Chondrocyte (in vitro differentiated cells): Measurements from ENCODE around the gene MYL6. TPM values are rescaled to one million over a fixed set of nuclear protein-coding genes. Genes with fewer than 3 reads are reported as not detected.

Source experiments
- DNase-seq: peaks from one replicate; pipeline ENCODE4 v3.0.0; 2021; ENCODE audit warnings: mixed read lengths, low spot score
- H3K27ac Mint-ChIP-seq: one replicate; pipeline ENCODE4 v1.8.0; 2021; ENCODE audit warnings: mild to moderate bottlenecking, moderate library complexity, mixed read lengths; ENCODE audit not compliant: unreplicated experiment
- H3K27me3 Mint-ChIP-seq: 2 replicates; pipeline ENCODE4 v1.8.0; 2021; ENCODE audit warnings: low read depth, mixed read lengths
- H3K36me3 Mint-ChIP-seq: 2 replicates; pipeline ENCODE4 v1.8.0; 2021; ENCODE audit warnings: low read depth, mixed read lengths
- H3K4me1 Mint-ChIP-seq: 2 replicates; pipeline ENCODE4 v1.8.0; 2021; ENCODE audit warnings: low read depth, mild to moderate bottlenecking, mixed read lengths
- H3K4me3 Mint-ChIP-seq: one replicate; pipeline ENCODE4 v1.8.0; 2021; ENCODE audit warnings: mild to moderate bottlenecking, moderate library complexity, mixed read lengths; ENCODE audit not compliant: unreplicated experiment
- H3K9me3 Mint-ChIP-seq: 2 replicates; pipeline ENCODE4 v1.8.0; 2021; ENCODE audit warnings: low read depth, mixed read lengths
- CTCF ChIP-seq: fragments of 200-600 bp; sonication (generic); IDR thresholded peaks from 2 replicates; pipeline ENCODE4 v1.5.0; 2021; ENCODE audit warnings: antibody characterized with exemption, mild to moderate bottlenecking, moderate library complexity
- total RNA-seq: library from RNA; stranded (reverse); gene quantifications from 3 replicates; pipeline ENCODE4 v1.2.1, GENCODE V29; 2021

MYL6 gene
- total RNA-seq, 1 donor from 2014 or later: 2,282 TPM

GRCh38 chr12:56159482-56160192, 1.5 kb downstream of the MYL6 start:
- Mint-ChIP-seq H3K9me3 (no peaks in the 10 kb centered on the region), H3K4me1 (peaks cover 40% of the 10 kb centered on the region), H3K4me3 (peak overlapping the region; percentile 94), H3K27me3 (no peaks in the 10 kb centered on the region), H3K36me3 (peaks cover 45% of the 10 kb centered on the region), H3K27ac (peak overlapping the region; percentile 99)
- TF ChIP-seq CTCF: no peak
- DNase-seq: peak; percentile 27

- Mint-ChIP-seq H3K4me3 (peak overlapping the region; percentile 94), H3K27ac (peak overlapping the region; percentile 99), H3K9me3 (no peaks in the 10 kb centered on the region), H3K27me3 (no peaks in the 10 kb centered on the region), H3K36me3 (peaks cover 45% of the 10 kb centered on the region), H3K4me1 (peaks cover 40% of the 10 kb centered on the region)
- peak; percentile 38 for DNase-seq
- no peak for TF ChIP-seq CTCF
These were observed 2.1 kb downstream of the MYL6 start for GRCh38 chr12:56160193-56160763.

- H3K4me1 Mint-ChIP-seq: peaks cover 37% of the 10 kb centered on the region
- no peak for TF ChIP-seq CTCF
These were observed 2.9 kb downstream of the MYL6 start for GRCh38 chr12:56160894-56161689.

GRCh38 chr12:56161690-56162351, 3.7 kb downstream of the MYL6 start:
- Mint-ChIP-seq H3K36me3 (peaks cover 42% of the 10 kb centered on the region), H3K27me3 (no peaks in the 10 kb centered on the region), H3K4me3 (peak overlapping the region; percentile 94), H3K4me1 (peaks cover 37% of the 10 kb centered on the region), H3K9me3 (no peaks in the 10 kb centered on the region), H3K27ac (peak overlapping the region; percentile 99)
- no peak for DNase-seq
- no peak for TF ChIP-seq CTCF

More at GRCh38 chr12:56160894-56161689, 2.9 kb downstream of the MYL6 start:
- Mint-ChIP-seq H3K27ac (peak overlapping the region; percentile 99), H3K27me3 (no peaks in the 10 kb centered on the region), H3K9me3 (no peaks in the 10 kb centered on the region), H3K4me3 (peak overlapping the region; percentile 94), H3K36me3 (peaks cover 42% of the 10 kb centered on the region)
- DNase-seq: peak; percentile 53
